ENCODE measurements around the gene RRAS. TPM values are rescaled to one million over a fixed set of nuclear protein-coding genes. Genes with fewer than 3 reads are reported as not detected.

The RRAS gene
- polyA plus RNA-seq, 1 of the 3 experiments (the other 2 are of a cell fraction): 141 TPM

DNA sequence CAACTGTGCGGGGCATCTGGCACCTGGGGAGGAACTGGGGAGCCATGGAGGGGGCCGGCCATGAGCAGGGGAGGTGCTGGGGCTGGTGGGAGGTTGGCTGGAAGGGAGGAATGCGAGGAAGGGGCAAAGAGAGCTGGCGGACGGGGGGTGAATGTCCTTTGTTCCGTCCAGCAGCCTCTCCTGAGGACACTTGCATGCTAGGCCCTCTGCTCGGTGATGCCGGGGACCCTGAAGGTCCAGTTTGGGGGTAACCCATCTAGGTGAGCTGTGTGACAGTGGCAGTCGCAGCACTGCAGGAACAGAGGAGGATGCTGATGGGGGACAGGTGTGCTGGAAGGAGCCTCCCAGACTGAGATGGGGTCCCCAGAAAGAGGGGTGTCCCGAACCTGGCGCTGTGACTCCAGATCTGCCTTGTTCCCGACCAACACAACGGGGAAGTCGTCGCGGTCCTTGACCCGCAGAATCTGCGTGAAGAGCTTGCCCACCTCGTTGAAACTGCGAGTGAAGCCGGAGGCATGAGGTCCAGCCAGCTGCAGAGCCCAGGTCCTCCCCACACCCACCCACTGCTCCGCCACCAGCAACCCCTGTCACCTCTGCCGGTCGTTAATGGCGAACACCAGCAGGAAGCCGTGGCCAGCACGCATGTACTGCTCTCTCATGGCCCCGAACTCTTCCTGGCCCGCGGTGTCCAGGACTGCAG lies 3.6 kb downstream of the RRAS start (continued):
- TF ChIP-seq, protein P1, sequence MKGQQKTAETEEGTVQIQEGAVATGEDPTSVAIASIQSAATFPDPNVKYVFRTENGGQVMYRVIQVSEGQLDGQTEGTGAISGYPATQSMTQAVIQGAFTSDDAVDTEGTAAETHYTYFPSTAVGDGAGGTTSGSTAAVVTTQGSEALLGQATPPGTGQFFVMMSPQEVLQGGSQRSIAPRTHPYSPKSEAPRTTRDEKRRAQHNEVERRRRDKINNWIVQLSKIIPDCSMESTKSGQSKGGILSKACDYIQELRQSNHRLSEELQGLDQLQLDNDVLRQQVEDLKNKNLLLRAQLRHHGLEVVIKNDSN (IDR thresholded peaks at IDR 0.05; ENCODE audit: borderline replicate concordance, low read depth): no peak
- TF ChIP-seq CHD2 (IDR thresholded peaks at IDR 0.05; ENCODE audit: low read length, partially characterized antibody): no peak

DNA sequence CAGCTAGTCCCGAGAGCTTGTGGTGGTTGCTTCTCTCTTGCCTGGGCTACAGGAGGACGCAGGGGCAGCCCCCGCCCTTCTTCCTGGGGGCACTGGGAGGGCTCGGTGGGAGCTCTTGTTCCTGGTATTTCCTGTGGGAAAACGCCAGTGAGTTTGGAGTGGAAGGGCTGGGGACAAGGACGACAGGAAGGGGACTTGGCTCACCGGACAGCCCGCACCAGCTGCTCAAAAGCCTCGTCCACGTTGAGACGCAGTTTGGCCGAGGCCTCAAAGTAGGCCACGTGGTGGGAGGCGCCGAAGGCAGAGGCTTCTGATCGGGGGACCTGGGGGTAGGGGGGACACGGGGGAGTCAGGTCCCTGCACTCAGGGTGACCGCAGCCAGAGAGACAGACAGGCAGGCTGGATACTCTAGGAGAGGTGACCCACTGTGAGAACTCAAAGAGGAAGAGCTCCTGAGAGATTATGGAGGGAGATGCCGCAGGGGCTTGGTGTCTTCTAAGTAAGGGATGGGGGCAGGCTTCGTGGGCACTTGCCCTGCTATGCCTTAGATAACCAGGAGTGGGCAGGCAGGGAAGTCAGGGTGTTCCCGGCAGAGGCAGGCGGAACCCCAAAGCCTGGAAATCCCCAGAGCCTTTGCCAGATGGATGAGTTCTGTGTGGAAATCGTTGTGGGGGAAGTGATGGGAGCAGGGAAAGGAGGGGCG lies 4.3 kb downstream of the RRAS start:
- H3K4me3 ChIP-seq (ENCODE audit: low read depth in 2 of 2, low read length in 1 of 2): no peak overlapping the region
- H3K27me3 ChIP-seq (ENCODE audit: insufficient read depth): no peaks in the 10 kb centered on the region
- H3K27ac ChIP-seq (ENCODE audit: low read depth in 2 of 2, low read length in 1 of 2): no peak overlapping the region
- peaks cover 16% of the 10 kb centered on the region for H3K79me2 ChIP-seq (ENCODE audit: insufficient read depth)
- TF ChIP-seq FOXM1 (IDR thresholded peaks at IDR 0.05; ENCODE audit: low read depth) (no peak), EZH2phosphoT487 (IDR thresholded peaks at IDR 0.05; ENCODE audit: borderline replicate concordance, low read depth) (no peak), ELF1 (IDR thresholded peaks at IDR 0.05) (no peak), MEF2A (IDR thresholded peaks at IDR 0.05; ENCODE audit: borderline replicate concordance, low read depth) (no peak), MXI1 (IDR thresholded peaks at IDR 0.05; ENCODE audit: low read depth, low read length) (no peak), RXRA (IDR thresholded peaks at IDR 0.05; ENCODE audit: borderline replicate concordance, low read depth) (no peak), SIN3A (IDR thresholded peaks at IDR 0.05; ENCODE audit: borderline replicate concordance, low read depth, low read length) (no peak), TAF1 (IDR thresholded peaks at IDR 0.05; ENCODE audit: borderline replicate concordance, low read depth, low read length) (no peak), GABPA (IDR thresholded peaks at IDR 0.05; ENCODE audit: low read depth) (no peak), FOXJ3 (CRISPR knock-in tag; IDR thresholded peaks at IDR 0.05) (no peak), GATA2 (CRISPR knock-in tag; IDR thresholded peaks at IDR 0.05) (no peak), RAD21 (IDR thresholded peaks at IDR 0.05; ENCODE audit: low read length) (no peak), TCF12 (IDR thresholded peaks at IDR 0.05) (no peak), SMC3 (IDR thresholded peaks at IDR 0.05; ENCODE audit: low read depth, low read length) (no peak)
- TF ChIP-seq, protein P2, sequence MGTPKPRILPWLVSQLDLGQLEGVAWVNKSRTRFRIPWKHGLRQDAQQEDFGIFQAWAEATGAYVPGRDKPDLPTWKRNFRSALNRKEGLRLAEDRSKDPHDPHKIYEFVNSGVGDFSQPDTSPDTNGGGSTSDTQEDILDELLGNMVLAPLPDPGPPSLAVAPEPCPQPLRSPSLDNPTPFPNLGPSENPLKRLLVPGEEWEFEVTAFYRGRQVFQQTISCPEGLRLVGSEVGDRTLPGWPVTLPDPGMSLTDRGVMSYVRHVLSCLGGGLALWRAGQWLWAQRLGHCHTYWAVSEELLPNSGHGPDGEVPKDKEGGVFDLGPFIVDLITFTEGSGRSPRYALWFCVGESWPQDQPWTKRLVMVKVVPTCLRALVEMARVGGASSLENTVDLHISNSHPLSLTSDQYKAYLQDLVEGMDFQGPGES (IDR thresholded peaks at IDR 0.05; ENCODE audit: low read depth, low read length): no peak
- H3F3A ChIP-seq (replicated peaks; ENCODE audit: insufficient read depth): peaks cover 11% of the 10 kb centered on the region
- ChIA-PET POLR2A (no interaction called here), CTCF (interaction anchor here (0.9 kb wide), 1 partner anchor 37 kb away, joined by 3 read pairs; no protein-coding TSS in a partner anchor)
- no peaks in the 10 kb centered on the region for H3K36me3 ChIP-seq (replicated peaks in 1 of 2; ENCODE audit: control insufficient read depth in 1 of 2, insufficient read depth in 2 of 2, low read length in 1 of 2)
- H2AFZ ChIP-seq (ENCODE audit: low read depth): no peak overlapping the region
- 73% methylated on average over 21 of the region's 24 CpGs for WGBS (ENCODE audit: low lambda C conversion rate)
- DNase-seq: no peak
- H4K20me1 ChIP-seq (ENCODE audit: insufficient read depth): no peaks in the 10 kb centered on the region; the same call in 1 of the 2 replicates
- peaks cover 12 to 17% of the 10 kb centered on the region in 2 experiments; a peak in 3 of 4 replicates for H3K4me1 ChIP-seq (ENCODE audit: control insufficient read depth in 1 of 2, insufficient read depth in 2 of 2, low read depth in 1 of 2, low read length in 1 of 2)
- H3K4me2 ChIP-seq: no peak overlapping the region
- H3K9ac ChIP-seq: no peak overlapping the region
- H3K9me2 ChIP-seq: no peaks in the 10 kb centered on the region
- no peaks in the 10 kb centered on the region for H3K9me3 ChIP-seq

Data from SK-N-SH (cell line).